ENCODE results near the gene CORO6.

CORO6 gene

GRCh38 chr17:29577001-29577370 is 45.7 kb downstream of the CORO6 start:
- no peaks in the 10 kb centered on the region for H3K9me3 ChIP-seq (ENCODE audit: severe bottlenecking)
- no peak for DNase-seq (ENCODE audit: low spot score)
- no peak overlapping the region for H3K27ac ChIP-seq (ENCODE audit: poor library complexity, severe bottlenecking)
- H3K4me1 ChIP-seq (ENCODE audit: insufficient read depth, poor library complexity, severe bottlenecking): peaks cover 5% of the 10 kb centered on the region
- no peak for TF ChIP-seq CTCF (IDR thresholded peaks at IDR 0.05; ENCODE audit: poor library complexity, severe bottlenecking)
- H3K27me3 ChIP-seq (ENCODE audit: insufficient read depth, poor library complexity, severe bottlenecking): no peaks in the 10 kb centered on the region
- no peak overlapping the region for H3K4me3 ChIP-seq (ENCODE audit: severe bottlenecking)
- peaks cover 85% of the 10 kb centered on the region for H3K36me3 ChIP-seq (ENCODE audit: low read depth)
- ATAC-seq (ENCODE audit: low read depth): no peak

- Histone ChIP-seq H3K4me3 (ENCODE audit: severe bottlenecking) (no peak overlapping the region), H3K36me3 (ENCODE audit: low read depth) (peaks cover 79% of the 10 kb centered on the region), H3K27ac (ENCODE audit: poor library complexity, severe bottlenecking) (no peak overlapping the region), H3K9me3 (ENCODE audit: severe bottlenecking) (no peaks in the 10 kb centered on the region), H3K4me1 (ENCODE audit: insufficient read depth, poor library complexity, severe bottlenecking) (no peaks in the 10 kb centered on the region), H3K27me3 (ENCODE audit: insufficient read depth, poor library complexity, severe bottlenecking) (no peaks in the 10 kb centered on the region)
- no peak for TF ChIP-seq CTCF (IDR thresholded peaks at IDR 0.05; ENCODE audit: poor library complexity, severe bottlenecking)
- no peak for ATAC-seq (ENCODE audit: low read depth)
- no peak for DNase-seq (ENCODE audit: low spot score)
Observed at GRCh38 chr17:29576214-29577000, 46.3 kb downstream of the CORO6 start.

- Histone ChIP-seq H3K9me3 (ENCODE audit: severe bottlenecking) (no peaks in the 10 kb centered on the region), H3K4me3 (ENCODE audit: severe bottlenecking) (no peak overlapping the region), H3K36me3 (ENCODE audit: low read depth) (peaks cover 71% of the 10 kb centered on the region), H3K4me1 (ENCODE audit: insufficient read depth, poor library complexity, severe bottlenecking) (no peaks in the 10 kb centered on the region), H3K27me3 (ENCODE audit: insufficient read depth, poor library complexity, severe bottlenecking) (no peaks in the 10 kb centered on the region), H3K27ac (ENCODE audit: poor library complexity, severe bottlenecking) (no peak overlapping the region)
- no peak for TF ChIP-seq CTCF (IDR thresholded peaks at IDR 0.05; ENCODE audit: poor library complexity, severe bottlenecking)
- DNase-seq (ENCODE audit: low spot score): no peak
- no peak for ATAC-seq (ENCODE audit: low read depth)
Observed at GRCh38 chr17:29575511-29576213, 47.0 kb downstream of the CORO6 start.

GRCh38 chr17:29574732-29575510 is 47.8 kb downstream of the CORO6 start:
- H3K27ac ChIP-seq (ENCODE audit: poor library complexity, severe bottlenecking): no peak overlapping the region
- H3K4me3 ChIP-seq (ENCODE audit: severe bottlenecking): no peak overlapping the region

More at GRCh38 chr17:29574732-29575510, 47.8 kb downstream of the CORO6 start:
- H3K4me1 ChIP-seq (ENCODE audit: insufficient read depth, poor library complexity, severe bottlenecking): no peaks in the 10 kb centered on the region
- DNase-seq (ENCODE audit: low spot score) (no peak), ATAC-seq (ENCODE audit: low read depth) (no peak)
- no peak for TF ChIP-seq CTCF (IDR thresholded peaks at IDR 0.05; ENCODE audit: poor library complexity, severe bottlenecking)
- H3K9me3 ChIP-seq (ENCODE audit: severe bottlenecking): no peaks in the 10 kb centered on the region
- H3K36me3 ChIP-seq (ENCODE audit: low read depth): peaks cover 64% of the 10 kb centered on the region
- no peaks in the 10 kb centered on the region for H3K27me3 ChIP-seq (ENCODE audit: insufficient read depth, poor library complexity, severe bottlenecking)
